GM23338 (cell line): Measurements from ENCODE around the gene IRF6. TPM values are rescaled to one million over a fixed set of nuclear protein-coding genes. Genes with fewer than 3 reads are reported as not detected.

Source experiments
- ATAC-seq: fragments of 200-7000 bp; cut with Tn5 transposase; 3 replicates; pipeline ENCODE4 v1.9.1; 2020
- DNase-seq: peaks from one replicate; pipeline ENCODE4 v3.0.0-alpha.2; 2015; ENCODE audit warnings: low spot score
- H2AFZ ChIP-seq: fragments of 200-600 bp; sonication (generic); 2 replicates; pipeline ENCODE4 v1.8.0; 2016; ENCODE audit warnings: antibody characterized with exemption, mild to moderate bottlenecking, moderate library complexity
- H3F3A ChIP-seq: fragments of 200-600 bp; sonication (generic); replicated peaks from 2 replicates; pipeline ENCODE4 v1.8.0; 2017; ENCODE audit warnings: antibody characterized with exemption, mixed run types, low read depth
- H3K27ac ChIP-seq: fragments of 200-600 bp; sonication (generic); 2 replicates; pipeline ENCODE4 v1.6.1; 2016; ENCODE audit warnings: low read depth
- H3K27me3 ChIP-seq: fragments of 200-600 bp; sonication (generic); 2 replicates; pipeline ENCODE4 v1.8.0; 2016; ENCODE audit warnings: mild to moderate bottlenecking, mixed run types, moderate library complexity; ENCODE audit not compliant: insufficient read depth
- H3K36me3 ChIP-seq: fragments of 200-600 bp; sonication (generic); 2 replicates; pipeline ENCODE4 v1.8.0; 2016; ENCODE audit warnings: mild to moderate bottlenecking; ENCODE audit not compliant: insufficient read depth
- H3K4me1 ChIP-seq: fragments of 200-600 bp; sonication (generic); 2 replicates; pipeline ENCODE4 v1.8.0; 2016; ENCODE audit warnings: mild to moderate bottlenecking, moderate library complexity; ENCODE audit not compliant: insufficient read depth
- H3K4me2 ChIP-seq: fragments of 200-600 bp; sonication (generic); 2 replicates; pipeline ENCODE4 v1.7.1; 2017; ENCODE audit warnings: mixed run types
- H3K4me3 ChIP-seq: fragments of 200-600 bp; sonication (generic); 2 replicates; pipeline ENCODE4 v1.6.1; 2016; ENCODE audit warnings: mixed run types
- H3K79me2 ChIP-seq: fragments of 200-600 bp; sonication (generic); replicated peaks from 2 replicates; pipeline ENCODE4 v1.8.0; 2017; ENCODE audit warnings: mild to moderate bottlenecking; ENCODE audit not compliant: insufficient read depth
- H3K9me2 ChIP-seq: fragments of 200-600 bp; sonication (generic); 2 replicates; pipeline ENCODE4 v1.8.0; 2017; ENCODE audit not compliant: insufficient read depth
- H4K20me1 ChIP-seq: fragments of 200-600 bp; sonication (generic); replicated peaks from 2 replicates; pipeline ENCODE4 v1.8.0; 2017; ENCODE audit warnings: mild to moderate bottlenecking; ENCODE audit not compliant: insufficient read depth
- H3K27ac Mint-ChIP-seq: 2 replicates; pipeline ENCODE4 v1.8.0; 2020; ENCODE audit warnings: inconsistent platforms, mild to moderate bottlenecking, moderate library complexity, mixed read lengths
- H3K27me3 Mint-ChIP-seq: 3 replicates; pipeline ENCODE4 v1.8.0; 2022; ENCODE audit warnings: low read depth, mild to moderate bottlenecking, moderate library complexity, mixed read lengths, inconsistent platforms; ENCODE audit not compliant: insufficient read depth, poor library complexity
- H3K36me3 Mint-ChIP-seq: 3 replicates; pipeline ENCODE4 v1.8.0; 2021; ENCODE audit warnings: low read depth, mild to moderate bottlenecking, inconsistent platforms, moderate library complexity, mixed read lengths
- H3K4me1 Mint-ChIP-seq: 3 replicates; pipeline ENCODE4 v1.8.0; 2020; ENCODE audit warnings: mild to moderate bottlenecking, inconsistent platforms, mixed read lengths
- H3K4me3 Mint-ChIP-seq: 3 replicates; pipeline ENCODE4 v1.8.0; 2021; ENCODE audit warnings: moderate library complexity, mild to moderate bottlenecking, inconsistent platforms, mixed read lengths
- H3K9me3 Mint-ChIP-seq: 3 replicates; pipeline ENCODE4 v1.8.0; 2020; ENCODE audit warnings: moderate library complexity, mild to moderate bottlenecking, inconsistent platforms, mixed read lengths
- CREB1 ChIP-seq: fragments of 250-450 bp; sonication (Bioruptor Pico); IDR thresholded peaks from 2 replicates; pipeline ENCODE4 v1.5.0; 2020; ENCODE audit warnings: low read depth, mild to moderate bottlenecking, moderate library complexity
- CTCF ChIP-seq, 2 experiments: fragments of 200-600 bp in 1 of 2; sonication (generic) in 1 of 2; conservative IDR thresholded peaks; 2 replicates each; pipeline versions ENCODE4 v1.5.1 to v1.6.1; 2016 to 2017; ENCODE audit warnings: antibody characterized with exemption in 2 of 2, low read depth in 2 of 2, mild to moderate bottlenecking in 2 of 2, moderate library complexity in 1 of 2
- ETS1 ChIP-seq: IDR thresholded peaks from 2 replicates; pipeline ENCODE4 v1.6.1; 2016; ENCODE audit warnings: antibody characterized with exemption
- EZH2 ChIP-seq: fragments of 200-600 bp; sonication (generic); IDR thresholded peaks from one replicate; pipeline ENCODE4 v1.8.0; 2017; ENCODE audit warnings: antibody characterized with exemption, mild to moderate bottlenecking, low read depth; ENCODE audit not compliant: unreplicated experiment
- EZH2phosphoT487 ChIP-seq: fragments of 200-600 bp; sonication (generic); IDR thresholded peaks from one replicate; pipeline ENCODE4 v1.8.1; 2018; ENCODE audit warnings: antibody characterized with exemption; ENCODE audit not compliant: unreplicated experiment
- JUNB ChIP-seq: IDR thresholded peaks from one replicate; pipeline ENCODE4 v1.6.1; 2016; ENCODE audit warnings: antibody characterized with exemption; ENCODE audit not compliant: unreplicated experiment
- NANOG ChIP-seq: IDR thresholded peaks from 2 replicates; pipeline ENCODE4 v1.6.1; 2016; ENCODE audit warnings: antibody characterized with exemption, borderline replicate concordance
- POLR2AphosphoS5 ChIP-seq: IDR thresholded peaks from 2 replicates; pipeline ENCODE4 v1.6.1; 2016; ENCODE audit warnings: antibody characterized with exemption, low read depth
- REST ChIP-seq: IDR thresholded peaks from one replicate; pipeline ENCODE4 v1.6.1; 2018; ENCODE audit warnings: antibody characterized with exemption; ENCODE audit not compliant: unreplicated experiment
- STAT1 ChIP-seq: IDR thresholded peaks from one replicate; pipeline ENCODE4 v1.6.1; 2016; ENCODE audit warnings: antibody characterized with exemption; ENCODE audit not compliant: unreplicated experiment
- ZNF114 ChIP-seq: fragments of 250-450 bp; sonication (Bioruptor Pico); IDR thresholded peaks from 2 replicates; pipeline ENCODE4 v1.5.0; 2020; ENCODE audit warnings: mild to moderate bottlenecking, moderate library complexity
- ZNF331 ChIP-seq: fragments of 250-450 bp; sonication (Bioruptor Pico); IDR thresholded peaks from 2 replicates; pipeline ENCODE4 v1.5.0; 2020; ENCODE audit warnings: low read depth, mild to moderate bottlenecking, moderate library complexity
- ZNF462 ChIP-seq: fragments of 250-450 bp; sonication (Bioruptor Pico); IDR thresholded peaks from 2 replicates; pipeline ENCODE4 v1.5.0; 2020; ENCODE audit warnings: mild to moderate bottlenecking, moderate library complexity
- polyA plus RNA-seq: library from polyadenylated mRNA; unstranded; fragments of >200 nt; fragmentation: Nextera tagmentation; extraction: Ambion mirVana; gene quantifications from 2 replicates; pipeline ENCODE4 v1.2.1, GENCODE V29; 2016
- total RNA-seq: library from RNA; depleted of rRNA; stranded (reverse); fragments of >200 nt; shearing (Covaris generic); gene quantifications from 2 replicates; pipeline ENCODE4 v1.2.3, GENCODE V29; 2014

IRF6 gene
- total and polyA plus RNA-seq, 2 experiments from 2014 or later = 4.6 to 11.7 TPM

GRCh38 chr1:209813902-209814301, 8.0 kb upstream of the IRF6 start:
- Mint-ChIP-seq H3K27ac (no peak overlapping the region), H3K36me3 (no peaks in the 10 kb centered on the region), H3K27me3 (peaks cover 8% of the 10 kb centered on the region)

More at GRCh38 chr1:209813902-209814301, 8.0 kb upstream of the IRF6 start:
- Histone ChIP-seq H3K4me2 (no peak overlapping the region), H3K9me2 (no peaks in the 10 kb centered on the region), H4K20me1 (no peaks in the 10 kb centered on the region), H3K4me1 (no peaks in the 10 kb centered on the region), H3K27ac (no peak overlapping the region), H3K27me3 (no peaks in the 10 kb centered on the region), H3K36me3 (no peaks in the 10 kb centered on the region), H3F3A (no peaks in the 10 kb centered on the region), H2AFZ (no peak overlapping the region), H3K4me3 (no peak overlapping the region), H3K79me2 (no peaks in the 10 kb centered on the region)
- DNase-seq (no peak), ATAC-seq (no peak)
- Mint-ChIP-seq H3K4me3 (no peak overlapping the region), H3K9me3 (no peaks in the 10 kb centered on the region), H3K4me1 (peaks cover 7% of the 10 kb centered on the region; the same call in 2 of the 3 replicates)
- no peak for TF ChIP-seq ZNF331 (CRISPR knock-in tag)
- no peak for TF ChIP-seq REST
- TF ChIP-seq EZH2phosphoT487 = no peak
- TF ChIP-seq NANOG = no peak
- no peak for TF ChIP-seq STAT1
- no peak for TF ChIP-seq CREB1
- no peak for TF ChIP-seq CTCF (conservative IDR thresholded peaks at IDR 0.05; ENCODE audit: low read depth in 2 of 2)
- no peak for TF ChIP-seq POLR2AphosphoS5
- TF ChIP-seq ETS1 = no peak
- no peak for TF ChIP-seq ZNF462 (CRISPR knock-in tag)
- no peak for TF ChIP-seq EZH2
- TF ChIP-seq ZNF114 = no peak
- no peak for TF ChIP-seq JUNB
